ENCODE results near the gene MGMT.

MGMT gene

GRCh38 chr10:129758207-129759021, 291.4 kb downstream of the MGMT start:
- ChIA-PET CTCF (no interaction called here), POLR2A (no interaction called here)
- TF ChIP-seq CTCF (IDR thresholded peaks at IDR 0.05; ENCODE audit: control extremely low read depth, extremely low read depth, low read depth, missing control alignments), result no peak
- no peak for DNase-seq (ENCODE audit: extremely low spot score)

GRCh38 chr10:129759214-129760002, 292.4 kb downstream of the MGMT start:
- DNase-seq (ENCODE audit: extremely low spot score), result no peak
- no peak for TF ChIP-seq CTCF (IDR thresholded peaks at IDR 0.05; ENCODE audit: control extremely low read depth, extremely low read depth, low read depth, missing control alignments)
- CTCF ChIA-PET, result no interaction called here
- POLR2A ChIA-PET, result no interaction called here

GRCh38 chr10:129760003-129760315, 292.9 kb downstream of the MGMT start:
- TF ChIP-seq CTCF (IDR thresholded peaks at IDR 0.05; ENCODE audit: control extremely low read depth, extremely low read depth, low read depth, missing control alignments), result no peak
- no peak for DNase-seq (ENCODE audit: extremely low spot score)
- CTCF ChIA-PET, result no interaction called here
- POLR2A ChIA-PET, result no interaction called here

- no peak for DNase-seq (ENCODE audit: extremely low spot score)
- no peak for TF ChIP-seq CTCF (IDR thresholded peaks at IDR 0.05; ENCODE audit: control extremely low read depth, extremely low read depth, low read depth, missing control alignments)
- POLR2A ChIA-PET, result no interaction called here
- CTCF ChIA-PET, result no interaction called here
Measured at GRCh38 chr10:129760416-129760815, 293.4 kb downstream of the MGMT start.

- no peak for DNase-seq (ENCODE audit: extremely low spot score)
- ChIA-PET POLR2A (no interaction called here), CTCF (no interaction called here)
- no peak for TF ChIP-seq CTCF (IDR thresholded peaks at IDR 0.05; ENCODE audit: control extremely low read depth, extremely low read depth, low read depth, missing control alignments)
Measured at GRCh38 chr10:129761197-129761972, 294.3 kb downstream of the MGMT start.

Measured in GM10248 (cell line).